Kidney glomerular epithelial cell (primary cell): ENCODE results near the gene DSCAM.

Experiments used
- DNase-seq: peaks from one replicate; lab custom pipeline; 2025; lab: John Stamatoyannopoulos, UW

DSCAM gene

GRCh38 chr21:40652436-40652835, 194.5 kb downstream of the DSCAM start:
- no peak for DNase-seq

- DNase-seq = no peak
Measured at GRCh38 chr21:40647706-40648105, 199.3 kb downstream of the DSCAM start.

GRCh38 chr21:40646651-40647050, 200.3 kb downstream of the DSCAM start:
- DNase-seq = no peak

- no peak for DNase-seq
Measured at GRCh38 chr21:40641042-40641441, 205.9 kb downstream of the DSCAM start.

- no peak for DNase-seq
Measured at GRCh38 chr21:40640266-40640789, 206.6 kb downstream of the DSCAM start.

- no peak for DNase-seq
Measured at GRCh38 chr21:40639616-40640194, 207.3 kb downstream of the DSCAM start.

- DNase-seq = no peak
Measured at GRCh38 chr21:40638466-40639251, 208.3 kb downstream of the DSCAM start.

GRCh38 chr21:40636026-40636425, 210.9 kb downstream of the DSCAM start:
- no peak for DNase-seq

- DNase-seq = no peak
Measured at GRCh38 chr21:40635391-40635790, 211.6 kb downstream of the DSCAM start.

- no peak for DNase-seq
Measured at GRCh38 chr21:40634141-40634540, 212.8 kb downstream of the DSCAM start.

GRCh38 chr21:40633048-40633447, 213.9 kb downstream of the DSCAM start:
- DNase-seq = no peak

GRCh38 chr21:40631211-40631610, 215.7 kb downstream of the DSCAM start:
- no peak for DNase-seq

GRCh38 chr21:40625991-40626390, 221.0 kb downstream of the DSCAM start:
- DNase-seq = no peak

GRCh38 chr21:40623528-40623927, 223.4 kb downstream of the DSCAM start:
- DNase-seq = no peak

- DNase-seq = no peak
Measured at GRCh38 chr21:40622531-40622930, 224.4 kb downstream of the DSCAM start.

GRCh38 chr21:40620386-40621145, 226.4 kb downstream of the DSCAM start:
- DNase-seq = no peak

- DNase-seq = no peak
Measured at GRCh38 chr21:40618191-40618973, 228.6 kb downstream of the DSCAM start.

GRCh38 chr21:40616377-40616704, 230.6 kb downstream of the DSCAM start:
- DNase-seq = no peak

GRCh38 chr21:40615505-40616376, 231.2 kb downstream of the DSCAM start:
- DNase-seq = no peak

GRCh38 chr21:40613546-40614030, 233.4 kb downstream of the DSCAM start:
- no peak for DNase-seq

- DNase-seq = no peak
Measured at GRCh38 chr21:40610345-40610744, 236.6 kb downstream of the DSCAM start.
